Kidney epithelial cell (primary cell): ENCODE data around the gene ESYT1. TPM values are rescaled to one million over a fixed set of nuclear protein-coding genes. Genes with fewer than 3 reads are reported as not detected.

ENCODE experiments used
- DNase-seq: peaks from one replicate; pipeline ENCODE4 v3.0.0-alpha.2; 2010; ENCODE audit warnings: low read depth
- H3K27me3 ChIP-seq: 2 replicates; pipeline ENCODE4 v1.6.0; 2011; ENCODE audit warnings: low read length; ENCODE audit not compliant: control insufficient read depth, insufficient read depth
- H3K36me3 ChIP-seq: 2 replicates; pipeline ENCODE4 v1.5.1; 2011; ENCODE audit warnings: low read length; ENCODE audit not compliant: control insufficient read depth, insufficient read depth
- H3K4me3 ChIP-seq: 2 replicates; pipeline ENCODE4 v1.5.1; 2011; ENCODE audit warnings: low read depth, mild to moderate bottlenecking, control low read depth, low read length
- CTCF ChIP-seq: IDR thresholded peaks from 2 replicates; pipeline ENCODE4 v1.5.1; 2011; ENCODE audit warnings: mild to moderate bottlenecking, moderate library complexity, low read length, control low read depth, inconsistent platforms; ENCODE audit not compliant: insufficient read depth, poor library complexity, severe bottlenecking
- total RNA-seq: library from RNA; depleted of rRNA; stranded (reverse); fragments of >200 nt; gene quantifications from 2 replicates; pipeline ENCODE4 v1.2.3, GENCODE V29; 2015

ESYT1 gene
- total RNA-seq, 1 donor from 2014 or later: 213 TPM

DNA sequence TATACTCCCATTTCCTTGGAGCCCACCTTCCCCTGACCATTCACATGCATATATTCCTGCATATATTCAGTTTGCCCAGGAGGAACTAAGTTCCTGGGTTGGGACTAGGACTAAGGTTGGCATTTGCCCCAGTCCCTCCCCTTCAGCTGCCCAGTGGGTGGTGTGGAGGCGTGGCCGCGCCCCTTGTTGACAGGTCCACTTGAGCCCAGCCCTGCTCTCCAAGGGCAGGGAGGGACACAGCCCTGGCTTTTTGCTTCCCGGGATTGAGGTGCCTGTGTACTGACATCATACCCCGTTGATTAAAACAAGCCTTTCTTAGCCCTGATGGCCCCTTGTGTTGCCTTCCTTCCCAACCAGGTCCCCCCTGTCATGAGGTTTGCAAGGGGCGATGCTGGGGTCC, 40.8 kb upstream of the ESYT1 start:
- no peak for DNase-seq

DNA sequence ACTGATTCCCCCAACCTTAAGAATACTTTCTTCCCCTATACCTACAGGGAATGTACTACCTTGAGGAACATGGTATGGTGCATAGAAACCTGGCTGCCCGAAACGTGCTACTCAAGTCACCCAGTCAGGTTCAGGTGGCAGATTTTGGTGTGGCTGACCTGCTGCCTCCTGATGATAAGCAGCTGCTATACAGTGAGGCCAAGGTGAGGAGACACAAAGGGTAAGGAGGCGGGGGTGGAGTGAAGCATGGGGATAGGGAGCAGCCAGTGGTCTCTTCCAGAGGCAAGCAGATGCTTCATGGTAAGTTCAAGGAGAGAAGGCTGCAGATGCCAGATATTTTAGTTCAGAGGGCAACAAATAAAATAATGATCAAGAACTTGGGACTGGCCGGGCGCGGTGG, 30.3 kb upstream of the ESYT1 start:
- no peak overlapping the region for H3K4me3 ChIP-seq
- no peak for TF ChIP-seq CTCF
- H3K36me3 ChIP-seq: no peaks in the 10 kb centered on the region
- H3K27me3 ChIP-seq: no peaks in the 10 kb centered on the region
- no peak for DNase-seq

More for the DNA sequence above, 40.8 kb upstream of the ESYT1 start:
- H3K4me3 ChIP-seq: no peak overlapping the region
- no peaks in the 10 kb centered on the region for H3K27me3 ChIP-seq
- TF ChIP-seq CTCF: no peak
- H3K36me3 ChIP-seq: no peaks in the 10 kb centered on the region

GRCh38 chr12:56098592-56098991, 29.5 kb upstream of the ESYT1 start:
- TF ChIP-seq CTCF: no peak
- H3K27me3 ChIP-seq: no peaks in the 10 kb centered on the region
- no peaks in the 10 kb centered on the region for H3K36me3 ChIP-seq
- no peak for DNase-seq
- no peak overlapping the region for H3K4me3 ChIP-seq

- Histone ChIP-seq H3K36me3 (no peaks in the 10 kb centered on the region), H3K27me3 (no peaks in the 10 kb centered on the region), H3K4me3 (no peak overlapping the region)
- no peak for DNase-seq
- no peak for TF ChIP-seq CTCF
Measured at GRCh38 chr12:56099787-56100186, 28.3 kb upstream of the ESYT1 start.

DNA sequence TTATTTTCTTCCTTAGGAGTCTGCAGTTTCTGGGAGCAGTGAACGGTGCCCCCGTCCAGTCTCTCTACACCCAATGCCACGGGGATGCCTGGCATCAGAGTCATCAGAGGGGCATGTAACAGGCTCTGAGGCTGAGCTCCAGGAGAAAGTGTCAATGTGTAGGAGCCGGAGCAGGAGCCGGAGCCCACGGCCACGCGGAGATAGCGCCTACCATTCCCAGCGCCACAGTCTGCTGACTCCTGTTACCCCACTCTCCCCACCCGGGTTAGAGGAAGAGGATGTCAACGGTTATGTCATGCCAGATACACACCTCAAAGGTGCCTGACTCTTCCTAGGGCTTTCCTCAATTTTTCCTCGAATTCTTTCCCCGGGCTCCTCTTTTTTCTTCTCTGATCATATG, 27.0 kb upstream of the ESYT1 start:
- TF ChIP-seq CTCF: no peak
- H3K36me3 ChIP-seq: no peaks in the 10 kb centered on the region
- DNase-seq: no peak
- H3K27me3 ChIP-seq: no peaks in the 10 kb centered on the region
- no peak overlapping the region for H3K4me3 ChIP-seq

- Histone ChIP-seq H3K36me3 (no peaks in the 10 kb centered on the region), H3K4me3 (no peak overlapping the region), H3K27me3 (no peaks in the 10 kb centered on the region)
- no peak for DNase-seq
- TF ChIP-seq CTCF: no peak
Measured at GRCh38 chr12:56102683-56103065, 25.4 kb upstream of the ESYT1 start.
